PC-9 (cell line): Measurements from ENCODE around the gene HLCS. TPM values are rescaled to one million over a fixed set of nuclear protein-coding genes. Genes with fewer than 3 reads are reported as not detected.
A peak's percentile ranks its signal among the peaks of the same experiment; 100 is the strongest.

Experiments used
- BruUV-seq: library from RNA; stranded (reverse); fragments of 400-500 nt; replicated peaks from 2 replicates; lab custom pipeline; 2021; lab: Mats Ljungman, UMichigan
- CTCF ChIA-PET: fragments of 300-600 bp; sonication (Branson Sonifier 250); formaldehyde crosslinking; loops from one replicate; lab custom pipeline; 2022; ENCODE audit warnings: antibody characterized with exemption; lab: Charles Lee
- POLR2A ChIA-PET: fragments of 300-600 bp; sonication (Branson Sonifier 250); formaldehyde crosslinking; loops from one replicate; lab custom pipeline; 2022; ENCODE audit warnings: antibody characterized with exemption; ENCODE audit not compliant: unreplicated experiment; lab: Charles Lee
- DNase-seq, 2 experiments: peaks; one replicate each; pipeline versions ENCODE4 v3.0.0 to v3.0.0-alpha.2; 2015 to 2022; ENCODE audit warnings: mixed read lengths in 1 of 2
- H2AFZ ChIP-seq: fragments of 200-600 bp; sonication (generic); 2 replicates; pipeline ENCODE4 v1.8.1; 2017; ENCODE audit warnings: antibody characterized with exemption
- H3F3A ChIP-seq: fragments of 200-600 bp; sonication (generic); 2 replicates; pipeline ENCODE4 v1.8.1; 2017; ENCODE audit warnings: antibody characterized with exemption, mild to moderate bottlenecking, low read depth; ENCODE audit not compliant: insufficient read depth
- H3K27ac ChIP-seq: fragments of 200-600 bp; sonication (generic); 2 replicates; pipeline ENCODE4 v1.6.1; 2016; ENCODE audit warnings: mixed run types
- H3K27me3 ChIP-seq: fragments of 200-600 bp; sonication (generic); 2 replicates; pipeline ENCODE4 v1.6.1; 2016; ENCODE audit warnings: low read depth, mixed run types; ENCODE audit not compliant: insufficient read depth
- H3K36me3 ChIP-seq: fragments of 200-600 bp; sonication (generic); 2 replicates; pipeline ENCODE4 v1.6.1; 2016; ENCODE audit warnings: low read depth, mixed run types
- H3K4me1 ChIP-seq: fragments of 200-600 bp; sonication (generic); replicated peaks from 2 replicates; pipeline ENCODE4 v1.6.1; 2016; ENCODE audit warnings: mixed run types; ENCODE audit not compliant: insufficient read depth
- H3K4me2 ChIP-seq: fragments of 200-600 bp; sonication (generic); 2 replicates; pipeline ENCODE4 v1.6.1; 2017; ENCODE audit warnings: mixed run types
- H3K4me3 ChIP-seq: fragments of 200-600 bp; sonication (generic); 2 replicates; pipeline ENCODE4 v1.6.1; 2016; ENCODE audit warnings: mixed run types
- H3K79me2 ChIP-seq: fragments of 200-600 bp; sonication (generic); 2 replicates; pipeline ENCODE4 v1.6.1; 2017; ENCODE audit warnings: low read depth, mixed run types
- H3K9me2 ChIP-seq: fragments of 200-600 bp; sonication (generic); 2 replicates; pipeline ENCODE4 v1.8.1; 2017; ENCODE audit warnings: mild to moderate bottlenecking; ENCODE audit not compliant: insufficient read depth
- H3K9me3 ChIP-seq: fragments of 200-600 bp; sonication (generic); 2 replicates; pipeline ENCODE4 v1.8.1; 2016; ENCODE audit warnings: low read depth; ENCODE audit not compliant: insufficient read depth
- H4K20me1 ChIP-seq: fragments of 200-600 bp; sonication (generic); 2 replicates; pipeline ENCODE4 v1.8.1; 2017; ENCODE audit not compliant: insufficient read depth
- CTCF ChIP-seq: fragments of 200-600 bp; sonication (generic); conservative IDR thresholded peaks from 2 replicates; pipeline ENCODE4 v1.6.1; 2017; ENCODE audit warnings: mixed run types, antibody characterized with exemption, mild to moderate bottlenecking, moderate library complexity
- EZH2 ChIP-seq: fragments of 200-600 bp; sonication (generic); IDR thresholded peaks from 2 replicates; pipeline ENCODE4 v1.8.0; 2017; ENCODE audit warnings: antibody characterized with exemption, low read depth
- intact Hi-C: fragments of 100-400 bp; cut with micrococcal nuclease; formaldehyde crosslinking; loops from one replicate; pipeline ENCODE4 v1.10.0; 2022; ENCODE audit not compliant: unreplicated experiment
- total RNA-seq: library from RNA; stranded (reverse); gene quantifications from 2 replicates; pipeline ENCODE4 v1.2.3, GENCODE V29; 2021

Gene HLCS
- total RNA-seq, 1 experiment from 2014 or later = 21.6 TPM

GRCh38 chr21:36859744-36860501 lies 106.5 kb downstream of the HLCS start:
- Histone ChIP-seq H3F3A (peaks cover 23% of the 10 kb centered on the region), H3K9me2 (no peaks in the 10 kb centered on the region), H3K79me2 (no peaks in the 10 kb centered on the region), H3K4me2 (peak overlapping the region; percentile 74), H3K4me3 (no peak overlapping the region), H3K27me3 (no peaks in the 10 kb centered on the region), H3K27ac (peak overlapping the region; percentile 95), H2AFZ (no peak overlapping the region), H4K20me1 (no peaks in the 10 kb centered on the region; the same call in 1 of the 2 replicates), H3K4me1 (peaks cover 46% of the 10 kb centered on the region), H3K36me3 (no peaks in the 10 kb centered on the region), H3K9me3 (no peaks in the 10 kb centered on the region)
- DNase-seq = peak; percentile 68 to 76
- BruUV-seq = TSS peak; percentile 40
- TF ChIP-seq CTCF (no peak), EZH2 (no peak)
- ChIA-PET POLR2A (interaction anchor here (0.6 kb wide), 1 partner anchor 362 kb away, joined by 3 read pairs; no protein-coding TSS in a partner anchor), CTCF (no interaction called here)
- intact Hi-C loops = loop anchor here (2.0 to 10.0 kb wide), 3 partner anchors 51 to 355 kb away; no protein-coding TSS in a partner anchor

GRCh38 chr21:36858320-36858957 lies 108.0 kb downstream of the HLCS start:
- intact Hi-C loops = loop anchor here (10.0 kb wide), 1 partner anchor 354 kb away; no protein-coding TSS in a partner anchor
- H3K4me2 ChIP-seq = 0 out of 2 replicates have a peak overlapping the region, but pooled peaks have one; percentile 7
- H2AFZ ChIP-seq = no peak overlapping the region
- no peak overlapping the region for H3K4me3 ChIP-seq
- ChIA-PET CTCF (no interaction called here), POLR2A (no interaction called here)
- no peaks in the 10 kb centered on the region for H3K79me2 ChIP-seq
- H4K20me1 ChIP-seq = no peaks in the 10 kb centered on the region; the same call in 1 of the 2 replicates
- H3K27me3 ChIP-seq = no peaks in the 10 kb centered on the region
- no peaks in the 10 kb centered on the region for H3K9me2 ChIP-seq
- DNase-seq = no peak
- peaks cover 46% of the 10 kb centered on the region for H3K4me1 ChIP-seq
- H3K27ac ChIP-seq = peak overlapping the region; percentile 46; the same call in 1 of the 2 replicates
- no TSS peak for BruUV-seq
- H3F3A ChIP-seq = peaks cover 23% of the 10 kb centered on the region
- H3K9me3 ChIP-seq = no peaks in the 10 kb centered on the region
- no peak for TF ChIP-seq EZH2
- no peak for TF ChIP-seq CTCF
- no peaks in the 10 kb centered on the region for H3K36me3 ChIP-seq

- H3F3A ChIP-seq = peaks cover 13% of the 10 kb centered on the region
- no peaks in the 10 kb centered on the region for H3K27me3 ChIP-seq
- H3K9me3 ChIP-seq = no peaks in the 10 kb centered on the region
- no peak overlapping the region for H3K4me2 ChIP-seq
- intact Hi-C loops = loop anchor here (10.0 kb wide), 1 partner anchor 352 kb away; no protein-coding TSS in a partner anchor
- no peak for TF ChIP-seq EZH2
- no peak for TF ChIP-seq CTCF
- no TSS peak for BruUV-seq
- DNase-seq = no peak
- H3K4me3 ChIP-seq = no peak overlapping the region
- ChIA-PET CTCF (no interaction called here), POLR2A (no interaction called here)
- H2AFZ ChIP-seq = no peak overlapping the region
- no peaks in the 10 kb centered on the region; the same call in 1 of the 2 replicates for H4K20me1 ChIP-seq
- no peaks in the 10 kb centered on the region for H3K36me3 ChIP-seq
- H3K4me1 ChIP-seq = peaks cover 35% of the 10 kb centered on the region
- H3K27ac ChIP-seq = no peak overlapping the region
- no peaks in the 10 kb centered on the region for H3K9me2 ChIP-seq
- no peaks in the 10 kb centered on the region for H3K79me2 ChIP-seq
Observed at GRCh38 chr21:36856643-36857042, 109.8 kb downstream of the HLCS start.
